Endothelial cell of umbilical vein (primary cell): ENCODE results near the gene PRR16. TPM values are rescaled to one million over a fixed set of nuclear protein-coding genes. Genes with fewer than 3 reads are reported as not detected.

Source experiments
- BruUV-seq: library from RNA; stranded (reverse); fragments of 400-500 nt; replicated peaks from 2 replicates; lab custom pipeline; 2021; lab: Mats Ljungman, UMichigan
- CTCF ChIA-PET: fragments of 300-600, 350-600 bp; sonication (Branson Sonifier 250); formaldehyde crosslinking; loops from one replicate; lab custom pipeline; 2021; ENCODE audit warnings: antibody characterized with exemption, inconsistent platforms; lab: Charles Lee
- POLR2A ChIA-PET: fragments of 300-600, 350-600 bp; sonication (Branson Sonifier 250); formaldehyde crosslinking; loops from one replicate; lab custom pipeline; 2021; ENCODE audit warnings: antibody characterized with exemption, inconsistent platforms; lab: Charles Lee
- DNase-seq: peaks from one replicate; pipeline ENCODE4 v3.0.0-alpha.2; 2011; ENCODE audit warnings: low read depth, low spot score
- FAIRE-seq: peaks from 2 replicates; lab custom pipeline; 2011; peaks lifted over from hg19 to GRCh38; lab: Jason Lieb, UNC
- H2AFZ ChIP-seq: 2 replicates; pipeline ENCODE4 v1.6.0; 2012; ENCODE audit warnings: low read depth, low read length, control low read depth, inconsistent platforms
- H3K27ac ChIP-seq: 2 replicates; pipeline ENCODE4 v1.5.1; 2011; ENCODE audit warnings: low read depth, mild to moderate bottlenecking, control low read depth, low read length, moderate library complexity; ENCODE audit not compliant: insufficient read depth
- H3K27me3 ChIP-seq, 2 experiments: 2 replicates each; pipeline versions ENCODE4 v1.6.0 to v1.6.1; 2011; ENCODE audit warnings: low read length in 2 of 2, mixed read lengths in 1 of 2; ENCODE audit not compliant: control insufficient read depth in 2 of 2, insufficient read depth in 2 of 2
- H3K36me3 ChIP-seq, 2 experiments: 2 replicates in 1 of 2; 3 replicates in 1 of 2; pipeline ENCODE4 v1.5.1; 2011; ENCODE audit warnings: low read length in 2 of 2, mild to moderate bottlenecking in 1 of 2, moderate library complexity in 1 of 2; ENCODE audit not compliant: control insufficient read depth in 2 of 2, insufficient read depth in 2 of 2; ENCODE audit errors: extremely low read depth in 1 of 2
- H3K4me1 ChIP-seq: 3 replicates; pipeline ENCODE4 v1.5.1; 2011; ENCODE audit warnings: mild to moderate bottlenecking, low read length; ENCODE audit not compliant: control insufficient read depth, insufficient read depth; ENCODE audit errors: extremely low read depth
- H3K4me2 ChIP-seq: 2 replicates; pipeline ENCODE4 v1.6.1; 2011; ENCODE audit warnings: low read length, control low read depth, mixed read lengths; ENCODE audit not compliant: insufficient read depth
- H3K4me3 ChIP-seq, 3 experiments: fragments of 200-600 bp in 1 of 3; sonication (generic), shearing (Covaris generic) in 1 of 3; replicated peaks in 1 of 3; 2 replicates each; pipeline ENCODE4 v1.5.1; 2011 to 2016; ENCODE audit warnings: control low read depth in 3 of 3, low read length in 3 of 3, mild to moderate bottlenecking in 2 of 3, inconsistent platforms in 1 of 3, low read depth in 1 of 3, moderate library complexity in 1 of 3; ENCODE audit not compliant: insufficient read depth in 1 of 3
- H3K79me2 ChIP-seq: 2 replicates; pipeline ENCODE4 v1.6.0; 2012; ENCODE audit warnings: low read length, inconsistent platforms; ENCODE audit not compliant: control insufficient read depth, insufficient read depth
- H3K9ac ChIP-seq: replicated peaks from 2 replicates; pipeline ENCODE3; 2011; ENCODE audit warnings: low read length, control low read depth; ENCODE audit not compliant: insufficient read depth; ENCODE audit errors: extremely low read depth
- H3K9me1 ChIP-seq: replicated peaks from 3 replicates; pipeline ENCODE4 v1.6.0; 2011; ENCODE audit warnings: mild to moderate bottlenecking, low read length; ENCODE audit not compliant: control insufficient read depth, insufficient read depth; ENCODE audit errors: extremely low read depth
- H3K9me3 ChIP-seq: replicated peaks from 2 replicates; pipeline ENCODE4 v1.5.1; 2012; ENCODE audit warnings: low read length, inconsistent platforms; ENCODE audit not compliant: control insufficient read depth, insufficient read depth
- H4K20me1 ChIP-seq: replicated peaks from 2 replicates; pipeline ENCODE3; 2011; ENCODE audit warnings: mild to moderate bottlenecking, low read length; ENCODE audit not compliant: control insufficient read depth, insufficient read depth; ENCODE audit errors: extremely low read depth
- CTCF ChIP-seq, 2 donors: IDR thresholded peaks; 1 replicate in 1 of 2; 2 replicates in 1 of 2; pipeline ENCODE4 v1.5.1; 2011; ENCODE audit warnings: low read length in 2 of 2, mild to moderate bottlenecking in 2 of 2, moderate library complexity in 2 of 2, control low read depth in 1 of 2, inconsistent platforms in 1 of 2, low read depth in 1 of 2; ENCODE audit not compliant: insufficient read depth in 1 of 2; ENCODE audit errors: extremely low read depth in 1 of 2
- EZH2 ChIP-seq: IDR thresholded peaks from 2 replicates; pipeline ENCODE4 v1.6.1; 2012; ENCODE audit warnings: borderline replicate concordance, low read depth, mild to moderate bottlenecking, moderate library complexity, low read length, inconsistent platforms; ENCODE audit not compliant: severe bottlenecking
- FOS ChIP-seq: IDR thresholded peaks from 2 replicates; pipeline ENCODE4 v1.6.1; 2011; ENCODE audit warnings: mild to moderate bottlenecking, low read length, moderate library complexity, borderline replicate concordance; ENCODE audit not compliant: insufficient read depth
- GATA2 ChIP-seq: IDR thresholded peaks from 2 replicates; pipeline ENCODE4 v1.7.0; 2011; ENCODE audit warnings: low read depth, mild to moderate bottlenecking, moderate library complexity, mixed read lengths, low read length; ENCODE audit not compliant: insufficient read length, insufficient read depth
- JUN ChIP-seq: IDR thresholded peaks from 2 replicates; pipeline ENCODE4 v1.6.1; 2011; ENCODE audit warnings: borderline replicate concordance, low read depth; ENCODE audit not compliant: insufficient read length, insufficient read depth
- MYC ChIP-seq: IDR thresholded peaks from one replicate; pipeline ENCODE4 v1.6.1; 2011; ENCODE audit warnings: mild to moderate bottlenecking, low read depth, low read length
- POLR2A ChIP-seq: IDR thresholded peaks from 2 replicates; pipeline ENCODE4 v1.6.1; 2012; ENCODE audit warnings: low read depth, mild to moderate bottlenecking, control low read depth, low read length
- POLR2AphosphoS5 ChIP-seq: IDR thresholded peaks from 2 replicates; pipeline ENCODE4 v1.6.1; 2012; ENCODE audit warnings: low read depth, mild to moderate bottlenecking, control low read depth, low read length, moderate library complexity; ENCODE audit not compliant: insufficient read depth
- dilution Hi-C: fragments of 300-500 bp; cut with MboI; formaldehyde crosslinking; loops from one replicate; pipeline ENCODE4 v1.15.0; 2019; ENCODE audit warnings: low sequenced_read_pairs; ENCODE audit not compliant: extremely low pct_ligation_motif_present
- intact Hi-C: fragments of 100-400 bp; cut with micrococcal nuclease; formaldehyde crosslinking; loops from one replicate; pipeline ENCODE4 v1.10.0; 2022
- polyA plus RNA-seq, 4 experiments: library from polyadenylated mRNA; depleted of rRNA in 3 of 4; stranded (reverse) in 3 of 4; unstranded in 1 of 4; fragments of >200 nt; gene quantifications; 2 replicates each; pipeline versions ENCODE4 v1.2.1 to v1.2.3, GENCODE V29; 2011 to 2012; ENCODE audit warnings: missing spikeins in 1 of 4
- total RNA-seq: library from RNA; stranded (reverse); gene quantifications from 2 replicates; pipeline ENCODE4 v1.2.3, GENCODE V29; 2021
- TF ChIP-seq, protein P1 (sequence below): IDR thresholded peaks from 2 replicates; pipeline ENCODE4 v1.6.1; 2011; ENCODE audit not compliant: insufficient read depth, insufficient read length

The PRR16 gene
- total and polyA plus RNA-seq, 2 donors (not counting 3 experiments of a cell fraction or from before 2014, with no cell fraction given), result 0.91 to 1.2 TPM

DNA sequence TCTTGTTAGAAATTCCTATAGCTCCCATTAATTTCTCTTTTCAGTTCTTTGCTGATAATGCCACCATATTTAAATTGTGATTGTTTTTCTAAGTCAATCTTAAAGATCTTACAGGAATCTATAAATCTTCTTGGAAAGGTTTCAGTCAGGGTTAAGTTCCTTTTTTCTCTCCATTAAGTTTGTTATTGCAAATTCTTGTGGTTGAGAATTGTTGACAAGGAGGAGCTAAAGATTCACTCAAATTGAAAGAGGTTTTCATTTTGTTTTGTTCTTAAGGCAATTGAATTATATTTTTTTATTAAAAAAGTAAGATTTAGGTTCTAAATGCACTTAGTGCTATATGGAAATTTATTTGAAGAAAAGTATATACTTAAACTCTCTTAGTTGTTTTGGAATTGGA, 213.4 kb downstream of the PRR16 start:
- Histone ChIP-seq H3K9ac (no peak overlapping the region), H4K20me1 (no peaks in the 10 kb centered on the region), H3K79me2 (no peaks in the 10 kb centered on the region), H3K9me1 (no peaks in the 10 kb centered on the region), H3K27ac (no peak overlapping the region), H3K4me1 (no peaks in the 10 kb centered on the region), H3K4me3 (no peak overlapping the region), H3K36me3 (no peaks in the 10 kb centered on the region), H2AFZ (no peak overlapping the region), H3K9me3 (no peaks in the 10 kb centered on the region), H3K27me3 (no peaks in the 10 kb centered on the region), H3K4me2 (no peak overlapping the region)
- ChIA-PET POLR2A (no interaction called here), CTCF (no interaction called here)
- TF ChIP-seq FOS, result no peak
- no peak for TF ChIP-seq POLR2AphosphoS5
- no peak for TF ChIP-seq EZH2
- TF ChIP-seq GATA2, result no peak
- TF ChIP-seq JUN, result no peak
- TF ChIP-seq, protein P1, sequence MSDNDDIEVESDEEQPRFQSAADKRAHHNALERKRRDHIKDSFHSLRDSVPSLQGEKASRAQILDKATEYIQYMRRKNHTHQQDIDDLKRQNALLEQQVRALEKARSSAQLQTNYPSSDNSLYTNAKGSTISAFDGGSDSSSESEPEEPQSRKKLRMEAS, result no peak
- no peak for TF ChIP-seq CTCF (IDR thresholded peaks at IDR 0.05; ENCODE audit: extremely low read depth in 1 of 2, insufficient read depth in 1 of 2, low read depth in 1 of 2, low read length in 2 of 2)
- no peak for TF ChIP-seq MYC
- no peak for TF ChIP-seq POLR2A
- DNase-seq (no peak), FAIRE-seq (no peak)
- intact Hi-C loops, result no loop called here
- no TSS peak for BruUV-seq
- dilution Hi-C loops, result no loop called here
